Measurements from ENCODE around the gene RAB3C.

Gene RAB3C

DNA sequence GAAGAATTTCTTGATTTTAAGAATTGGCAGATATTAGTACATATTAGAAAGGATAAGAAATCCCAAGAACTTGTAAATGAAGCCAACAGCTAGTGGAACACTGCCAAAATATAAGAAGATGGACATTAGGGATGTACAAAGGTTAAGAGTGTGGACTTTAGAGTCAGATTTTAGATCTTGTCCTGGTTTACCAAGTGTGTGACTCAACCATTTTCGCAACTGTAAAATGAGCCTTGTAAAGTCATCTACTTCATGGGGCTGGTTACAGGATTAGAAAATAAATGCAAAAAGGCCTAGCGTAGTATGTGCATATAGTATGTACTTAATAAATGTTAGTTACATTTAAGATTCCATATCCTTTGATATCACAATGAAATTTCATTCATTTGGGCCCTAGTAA, 260.0 kb downstream of the RAB3C start:
- DNase-seq: no peak

DNA sequence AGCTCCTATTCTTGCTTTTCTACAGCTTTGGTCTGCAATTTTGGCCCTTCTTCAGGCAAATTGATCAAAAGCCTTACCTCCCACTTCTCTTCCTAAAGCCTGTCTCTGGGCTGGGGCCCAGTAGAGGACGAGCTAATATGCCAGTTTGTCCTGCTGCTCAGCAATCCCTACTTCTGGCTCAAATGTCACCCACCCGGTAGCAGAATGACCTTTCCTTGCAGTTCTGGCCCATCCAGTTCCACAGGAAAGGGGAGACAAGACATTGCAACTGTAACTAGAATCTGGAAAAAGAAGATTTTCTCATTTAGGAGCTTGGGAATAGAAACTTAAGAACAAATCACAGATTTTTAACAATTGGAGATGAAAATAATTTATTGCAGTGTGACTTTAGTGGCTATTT, 261.5 kb downstream of the RAB3C start:
- no peak for DNase-seq

DNA sequence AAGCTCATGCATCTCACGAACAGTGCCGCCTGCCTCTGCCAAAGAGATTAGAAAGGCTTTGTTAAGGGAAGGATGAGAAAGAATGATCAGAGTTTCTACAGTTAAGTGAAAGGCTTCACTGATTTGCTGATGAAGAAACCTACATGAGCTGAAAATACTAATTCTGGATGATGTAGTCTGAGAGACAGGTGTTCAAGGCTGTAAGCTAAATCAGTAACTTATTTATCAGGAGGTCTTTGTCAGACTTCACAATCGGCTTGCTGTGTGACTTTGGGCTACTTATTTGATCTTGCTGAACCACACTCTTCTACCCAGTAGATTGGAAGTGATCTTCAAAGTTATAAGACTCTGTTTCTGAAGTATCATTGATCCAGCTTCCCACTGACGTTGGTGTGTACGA, 264.2 kb downstream of the RAB3C start:
- no peak for DNase-seq

DNA sequence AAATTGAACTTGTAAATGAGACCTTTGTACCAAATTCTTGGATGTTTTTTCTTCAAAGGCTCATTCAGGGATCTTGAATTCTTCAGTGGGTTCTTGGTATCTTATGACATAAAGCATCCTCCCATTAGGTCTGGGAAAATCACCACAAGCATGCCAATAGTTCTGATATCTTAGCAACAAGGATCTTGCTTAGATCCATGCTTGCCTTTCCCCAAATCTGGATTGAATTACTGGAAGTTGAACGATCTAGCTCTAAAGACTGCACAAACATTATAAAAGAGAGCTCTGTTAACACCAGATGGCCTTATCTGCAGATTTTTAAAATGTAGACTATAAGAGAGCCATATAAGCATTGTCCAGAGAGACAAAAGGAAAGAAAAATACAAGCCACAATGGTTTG, 266.3 kb downstream of the RAB3C start:
- no peak for DNase-seq

DNA sequence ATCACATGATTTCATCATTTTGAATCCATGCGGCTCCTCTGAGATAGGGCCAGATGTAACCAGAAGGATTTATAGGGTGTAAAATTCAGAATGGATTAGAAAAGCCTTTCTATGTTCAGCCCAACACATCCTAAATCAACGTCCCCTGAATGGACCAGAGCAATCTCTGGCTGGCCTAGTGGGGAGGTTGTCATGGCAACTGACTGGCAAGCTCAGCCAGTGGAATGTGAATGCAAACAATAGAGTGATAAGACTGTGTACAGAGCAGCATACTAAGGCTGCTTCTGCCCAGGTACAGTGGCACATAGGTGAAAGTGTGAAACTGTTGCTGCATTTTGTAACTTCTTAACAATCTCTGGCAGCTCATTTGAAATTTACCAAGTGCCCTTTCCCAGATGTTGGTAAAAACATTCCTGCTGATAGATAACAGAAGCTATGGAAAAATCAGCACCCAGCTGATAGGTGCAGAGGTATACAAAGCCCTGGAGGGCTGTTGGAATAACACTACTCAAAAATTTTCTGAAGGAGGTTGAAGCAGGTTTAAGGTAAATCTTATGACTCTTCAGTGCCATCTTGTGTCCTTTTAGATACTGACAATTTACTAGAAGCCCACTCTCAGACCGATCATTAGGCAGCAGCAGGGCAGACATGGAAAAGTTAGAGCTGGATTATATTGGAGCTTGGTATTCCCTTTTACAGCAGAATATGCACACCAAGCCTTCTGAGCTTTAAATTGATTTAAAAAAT, 267.2 kb downstream of the RAB3C start:
- peak; percentile 92 for DNase-seq

DNA sequence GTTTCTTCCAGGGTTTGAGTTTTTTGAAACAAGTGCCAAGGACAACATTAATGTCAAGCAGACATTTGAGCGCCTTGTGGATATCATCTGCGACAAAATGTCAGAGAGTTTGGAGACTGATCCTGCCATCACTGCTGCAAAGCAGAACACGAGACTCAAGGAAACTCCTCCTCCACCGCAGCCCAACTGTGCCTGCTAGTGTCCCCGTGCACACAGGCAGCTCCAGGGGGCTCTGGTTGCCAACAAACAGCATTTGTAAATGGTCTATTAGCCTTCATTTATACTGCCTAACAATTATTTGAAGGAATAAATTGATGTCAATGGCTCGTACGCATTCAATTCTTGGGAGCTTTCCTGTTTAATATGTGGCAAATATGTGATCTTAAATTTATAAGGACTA, 268.3 kb downstream of the RAB3C start:
- no peak for DNase-seq

DNA sequence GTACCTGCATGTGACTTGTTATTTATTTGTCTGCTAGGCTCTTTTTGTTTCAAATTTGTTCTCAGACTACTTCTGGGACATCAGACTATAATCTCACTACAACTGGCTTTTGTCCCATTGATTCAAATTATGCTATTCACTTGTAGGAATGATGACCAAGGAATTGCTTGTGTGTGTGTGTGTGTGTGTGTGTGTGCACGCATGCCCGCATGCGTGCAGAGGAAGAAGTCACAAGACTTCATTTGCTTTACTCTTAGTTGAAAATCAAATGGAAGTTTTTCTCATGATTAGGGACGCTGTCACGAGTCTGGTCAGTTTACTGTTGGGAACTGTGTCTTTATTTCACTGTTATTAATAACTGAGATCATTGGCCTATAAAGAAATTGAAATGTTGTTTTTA, 268.7 kb downstream of the RAB3C start:
- DNase-seq: no peak

DNA sequence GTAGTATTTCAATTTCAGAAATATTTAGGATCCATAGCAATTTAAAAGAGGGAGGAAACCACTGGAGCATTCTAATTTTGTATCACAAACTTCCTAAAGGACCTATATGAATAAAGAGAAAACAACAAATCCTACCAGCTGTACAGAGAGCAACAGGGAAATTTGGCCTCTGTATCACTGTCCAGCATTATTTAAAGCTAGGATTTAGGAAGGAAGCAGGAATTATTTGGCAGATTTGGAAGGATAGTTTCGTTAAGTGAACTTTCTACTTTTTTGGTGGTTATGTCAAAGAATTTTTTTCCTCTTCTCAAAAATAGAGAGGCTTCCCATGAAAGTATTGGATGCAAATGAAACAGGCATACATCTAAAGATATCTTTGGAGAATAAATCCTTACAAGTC, 269.7 kb downstream of the RAB3C start:
- no peak for DNase-seq

DNA sequence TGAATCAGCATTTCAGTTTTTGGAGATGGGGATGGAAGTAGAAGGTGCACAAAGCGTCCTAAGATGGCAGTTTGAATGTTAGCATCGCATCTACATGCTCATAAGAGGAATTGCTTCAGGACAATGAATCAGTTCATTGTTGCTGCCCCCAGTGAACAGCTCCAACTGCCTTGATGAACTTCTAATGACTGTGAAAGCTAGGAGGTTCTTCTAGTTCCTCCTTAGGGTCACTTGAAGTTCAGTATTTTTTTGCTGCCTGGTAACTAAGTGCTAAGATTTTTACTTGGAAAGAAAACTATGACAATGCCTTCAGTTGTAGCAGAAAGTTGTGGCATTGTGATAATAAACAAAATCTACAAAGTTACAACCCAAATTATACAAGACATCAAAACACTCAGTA, 271.6 kb downstream of the RAB3C start:
- no peak for DNase-seq

DNA sequence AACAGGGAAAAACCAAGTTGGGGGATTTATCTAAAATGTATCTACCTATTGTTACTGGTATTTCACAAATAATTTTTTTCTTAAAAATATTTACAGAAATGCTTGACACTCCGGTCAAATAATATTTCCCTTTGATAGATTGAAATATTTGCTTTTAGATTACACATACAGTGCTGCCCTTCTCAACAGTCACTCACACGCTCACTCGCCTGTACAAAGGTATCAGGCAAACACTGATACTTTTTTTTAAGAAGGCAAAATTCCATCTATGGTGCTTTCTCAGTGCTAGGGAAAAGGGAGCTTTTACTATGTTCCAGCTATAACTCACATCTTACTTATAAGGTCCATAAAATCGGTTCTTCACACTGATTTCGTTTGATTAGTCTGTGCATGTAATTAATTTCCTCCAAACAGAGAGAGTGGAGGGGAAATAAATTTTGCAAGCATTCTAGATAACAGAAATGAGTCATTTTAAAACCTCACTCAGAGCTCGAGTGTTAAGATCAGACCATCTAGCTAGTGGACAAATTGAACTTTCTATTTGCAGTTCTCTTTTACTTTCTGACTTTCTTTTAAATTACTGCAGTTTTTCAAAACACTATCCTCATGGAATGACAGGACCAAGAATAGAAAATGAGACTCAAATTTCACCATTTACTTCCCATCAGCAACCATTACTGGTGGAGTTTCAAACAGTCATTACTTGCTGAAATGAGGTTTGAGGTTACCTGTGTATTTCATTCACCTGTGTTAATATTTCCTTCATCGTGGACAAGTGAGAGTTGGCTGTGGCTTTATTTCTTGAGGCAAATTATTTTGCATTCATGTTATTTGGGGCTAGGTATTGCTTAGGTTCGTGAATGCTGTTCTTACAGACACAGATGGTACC, 273.2 kb downstream of the RAB3C start:
- no peak for DNase-seq

DNA sequence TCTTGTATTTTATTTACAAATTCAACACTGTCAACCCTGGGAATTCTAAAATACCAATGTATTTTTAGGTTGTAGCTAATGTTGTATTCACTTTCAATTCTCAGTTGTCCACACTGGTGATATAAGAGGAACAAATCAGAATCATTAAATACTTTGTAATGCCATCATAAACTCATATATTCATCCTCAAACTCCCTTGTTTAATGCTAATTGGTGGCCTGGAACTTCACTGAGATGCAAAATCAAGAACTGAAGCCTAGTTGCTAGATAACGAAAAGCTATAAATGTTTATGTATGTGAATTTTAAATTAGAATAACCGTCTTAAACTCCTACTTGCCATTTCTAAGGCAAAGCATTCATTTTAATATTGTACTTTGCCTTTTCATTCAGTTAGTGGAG, 274.7 kb downstream of the RAB3C start:
- no peak for DNase-seq

DNA sequence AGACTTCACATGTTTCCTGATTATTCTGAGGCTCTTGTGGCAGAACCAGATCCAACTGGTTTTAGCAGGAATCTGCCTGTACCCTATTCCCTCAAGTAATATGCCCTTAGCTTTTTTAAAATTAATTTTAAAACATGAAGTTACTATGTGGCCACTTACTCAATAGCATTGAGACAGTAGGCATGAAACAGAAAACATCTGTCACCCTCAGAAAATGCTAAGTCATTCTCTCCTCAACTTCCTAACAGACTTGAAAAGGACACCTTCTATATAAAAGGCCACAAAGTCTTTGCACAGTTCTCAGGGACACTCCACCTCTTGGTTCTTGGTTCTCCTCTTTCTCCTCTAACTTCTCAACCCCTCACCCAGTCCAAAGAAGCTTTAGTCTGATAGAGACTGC, 277.8 kb downstream of the RAB3C start:
- DNase-seq: no peak

DNA sequence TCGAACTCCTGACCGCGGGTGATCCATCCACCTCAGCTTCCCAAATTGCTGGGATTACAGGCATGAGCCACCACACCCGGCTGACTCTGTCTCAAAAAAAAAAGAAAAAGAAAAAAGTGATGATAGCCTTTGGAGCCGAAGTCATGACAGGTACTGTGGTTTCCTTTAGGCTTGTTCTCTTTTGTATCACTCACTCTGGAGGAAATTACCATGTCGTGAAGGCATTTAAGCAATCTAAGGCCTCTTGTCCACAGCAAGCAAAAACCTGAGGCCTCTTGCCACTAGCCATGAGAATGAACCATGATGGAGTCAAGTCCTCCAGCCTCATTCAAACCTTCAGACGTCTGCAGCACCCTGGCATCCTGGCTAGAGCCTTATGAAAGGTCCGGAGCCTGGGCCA, 286.1 kb downstream of the RAB3C start:
- DNase-seq: no peak

DNA sequence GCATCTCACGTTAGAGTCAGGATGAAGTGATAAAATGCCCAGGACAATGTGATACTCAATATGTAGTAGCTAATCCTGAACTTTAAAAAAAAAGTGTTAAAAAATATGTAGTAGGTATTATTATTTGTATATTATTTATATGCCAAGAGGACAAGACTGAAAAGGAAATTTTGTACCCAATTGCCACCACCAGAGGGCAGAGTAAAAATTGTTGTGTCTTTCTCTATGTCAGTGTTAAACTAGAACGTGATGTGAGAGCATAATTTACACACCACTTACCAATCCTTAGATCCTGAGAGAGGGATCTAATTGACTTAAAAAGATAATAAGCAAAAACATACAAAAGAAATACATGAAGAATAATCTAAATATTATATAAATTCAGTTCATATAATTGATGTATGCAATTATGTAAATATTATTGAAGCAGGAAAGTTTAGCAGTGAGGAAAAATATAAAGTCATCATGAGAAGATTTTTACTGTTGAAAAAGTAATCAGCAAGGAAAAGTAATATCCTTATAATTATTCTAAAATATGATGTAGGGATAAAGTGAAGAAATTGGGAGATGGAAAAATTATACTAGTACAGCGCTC, 288.9 kb downstream of the RAB3C start:
- DNase-seq: peak; percentile 4

DNA sequence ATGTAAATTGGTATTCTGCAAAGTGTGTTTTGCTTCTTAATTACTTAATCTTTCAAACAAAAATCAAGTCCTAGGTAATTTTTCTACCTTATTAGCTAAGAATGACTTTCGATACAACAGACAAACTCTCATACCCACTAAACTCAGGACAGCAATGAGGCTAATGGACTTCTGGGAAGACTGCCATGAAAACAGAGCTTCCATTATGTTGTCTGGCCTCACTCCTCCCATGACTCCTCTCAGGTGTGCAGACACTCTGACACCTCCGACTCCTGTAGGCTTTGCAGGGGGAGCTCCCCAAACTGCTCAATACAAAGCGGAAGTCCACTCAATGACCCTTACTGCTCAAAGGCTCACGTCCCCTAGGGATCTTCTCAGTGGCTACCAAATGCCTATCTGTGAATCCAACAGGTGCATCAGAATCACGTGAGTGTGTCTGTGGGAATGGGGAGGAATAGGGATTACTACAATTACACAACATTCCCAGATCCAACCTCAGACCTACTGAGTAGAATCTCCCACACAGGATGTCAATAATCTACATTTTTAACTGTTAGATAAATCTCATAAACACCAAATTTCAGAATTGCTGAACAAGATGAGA, 289.9 kb downstream of the RAB3C start:
- no peak for DNase-seq

DNA sequence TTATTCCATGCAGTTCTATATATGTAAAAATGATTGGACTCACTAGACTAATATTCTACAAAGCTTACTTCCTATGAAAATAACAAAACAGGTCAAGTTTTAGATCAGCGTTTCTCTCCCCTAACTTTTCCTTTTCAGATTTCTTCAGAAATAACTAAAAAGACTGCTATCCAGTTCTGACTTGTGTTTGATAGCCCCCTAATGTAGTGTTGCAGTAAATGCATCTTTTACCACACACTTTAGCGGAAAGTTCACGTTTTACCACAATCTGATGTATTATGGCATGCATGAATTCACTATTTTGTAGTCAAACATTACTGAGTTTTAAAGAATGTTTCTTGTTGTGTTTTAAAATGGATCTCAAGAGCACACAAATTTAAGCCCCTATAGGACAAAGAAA, 292.7 kb downstream of the RAB3C start:
- no peak for DNase-seq

DNA sequence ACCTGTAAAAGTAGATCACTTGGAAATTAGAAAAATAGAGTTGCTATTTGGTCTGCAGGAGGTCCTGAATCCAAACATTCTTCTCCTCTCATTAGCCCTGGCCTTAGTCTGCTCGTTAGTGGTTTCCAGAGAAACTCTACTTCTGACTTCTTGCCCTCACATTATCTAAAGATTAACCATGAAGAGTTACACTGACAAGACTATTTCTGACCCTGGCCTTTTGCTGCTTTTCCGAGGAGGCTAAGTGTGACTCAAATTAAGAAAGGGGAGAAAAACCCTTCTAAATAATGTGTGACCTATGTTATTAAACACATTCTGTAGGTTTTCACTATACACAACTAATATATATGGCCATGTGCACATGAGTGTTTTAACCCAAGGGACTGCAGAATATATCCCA, 302.4 kb downstream of the RAB3C start:
- DNase-seq: no peak

DNA sequence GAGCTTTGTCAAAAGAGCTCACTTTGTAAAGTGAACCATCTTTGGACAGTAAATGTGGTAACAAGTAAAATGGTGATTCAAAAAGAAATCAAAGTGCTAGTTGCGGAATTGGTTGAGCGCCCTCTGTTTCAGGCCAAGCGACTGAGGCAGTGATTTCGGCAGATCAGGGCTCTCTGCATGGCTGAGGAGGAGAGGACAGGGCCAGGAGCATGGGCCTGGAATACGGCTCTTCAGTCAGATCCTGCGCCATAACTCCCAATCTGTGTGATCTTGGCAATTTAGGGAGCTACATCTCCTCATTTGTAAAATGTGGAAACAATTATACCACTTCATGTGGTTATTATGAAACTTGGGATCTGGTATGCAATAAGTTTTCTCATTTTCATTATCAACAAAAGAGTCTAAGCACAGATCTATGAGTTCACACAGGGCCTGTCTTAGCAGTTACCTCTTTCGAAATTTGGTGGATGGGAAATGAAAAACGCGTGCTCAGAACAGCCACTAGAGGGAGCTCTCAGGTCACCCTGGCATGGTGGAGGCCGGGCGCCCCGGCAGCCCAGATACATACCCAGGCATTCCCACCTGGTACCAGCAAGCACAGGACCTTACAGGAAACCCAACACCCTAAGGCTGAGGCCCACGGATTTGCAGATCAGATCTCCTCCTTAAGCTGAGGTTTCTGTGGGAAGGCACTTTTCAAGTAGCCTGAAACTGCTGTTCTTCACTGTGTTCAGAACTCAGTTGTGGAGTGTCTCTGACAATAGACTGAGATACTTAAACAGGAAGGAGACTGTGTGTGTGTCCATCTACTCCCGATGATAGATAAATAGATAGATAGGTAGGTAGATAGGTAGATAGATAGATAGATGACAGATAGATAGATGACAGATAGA, 303.7 kb downstream of the RAB3C start:
- DNase-seq: peak; percentile 62

DNA sequence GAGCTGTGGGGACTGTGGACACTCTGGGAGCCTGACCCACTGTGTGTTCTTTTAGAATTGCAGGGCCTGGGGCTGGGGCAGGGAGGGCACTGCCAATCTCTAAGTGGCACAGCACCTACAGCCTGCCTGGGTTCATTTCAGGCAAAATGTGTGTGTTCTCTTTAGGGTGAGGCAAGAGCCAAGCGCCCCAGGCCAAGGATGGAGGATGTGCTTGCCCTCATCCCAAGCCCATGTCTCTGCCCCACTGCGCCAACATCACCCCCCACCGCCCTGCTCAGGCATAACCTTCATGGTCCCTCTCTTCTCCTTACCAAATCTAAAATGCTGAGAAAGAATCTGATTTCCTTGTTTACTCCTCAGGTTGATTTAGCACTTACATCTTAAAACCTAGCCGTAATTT, 304.4 kb downstream of the RAB3C start:
- DNase-seq: no peak

DNA sequence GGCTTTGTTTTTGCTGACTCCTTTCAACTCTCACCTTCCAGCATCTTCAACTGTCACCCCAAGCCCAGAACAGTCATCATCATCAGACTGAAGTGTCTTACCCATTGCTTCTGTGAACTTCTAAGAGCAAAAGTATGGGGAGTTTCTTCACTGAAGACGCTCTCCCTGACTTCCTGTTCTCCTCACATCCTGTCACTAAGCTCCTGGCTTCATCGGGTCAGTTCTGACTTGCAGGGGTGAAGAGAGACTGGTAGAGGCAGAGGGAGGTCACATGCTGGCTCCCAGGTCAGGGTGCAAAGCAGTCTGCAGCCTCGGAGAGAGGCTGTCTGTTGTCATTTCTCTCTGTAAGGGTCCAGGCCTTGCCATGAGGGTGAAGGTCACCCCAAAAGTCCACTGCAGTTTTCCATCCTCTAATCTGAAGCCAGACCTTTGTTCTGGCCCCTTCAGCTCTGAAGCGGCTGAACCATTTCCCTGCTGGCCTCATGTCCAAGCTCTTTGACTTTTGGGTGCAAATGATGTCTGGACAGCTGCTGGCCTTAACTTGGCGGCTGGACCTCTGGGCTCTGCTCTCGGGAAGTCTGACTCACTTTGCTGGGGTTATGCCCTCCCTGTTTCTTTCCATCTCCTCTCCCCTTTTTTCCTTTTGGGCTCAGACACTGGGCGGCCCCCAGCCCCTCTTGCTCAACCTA, 305.0 kb downstream of the RAB3C start:
- no peak for DNase-seq

DNA sequence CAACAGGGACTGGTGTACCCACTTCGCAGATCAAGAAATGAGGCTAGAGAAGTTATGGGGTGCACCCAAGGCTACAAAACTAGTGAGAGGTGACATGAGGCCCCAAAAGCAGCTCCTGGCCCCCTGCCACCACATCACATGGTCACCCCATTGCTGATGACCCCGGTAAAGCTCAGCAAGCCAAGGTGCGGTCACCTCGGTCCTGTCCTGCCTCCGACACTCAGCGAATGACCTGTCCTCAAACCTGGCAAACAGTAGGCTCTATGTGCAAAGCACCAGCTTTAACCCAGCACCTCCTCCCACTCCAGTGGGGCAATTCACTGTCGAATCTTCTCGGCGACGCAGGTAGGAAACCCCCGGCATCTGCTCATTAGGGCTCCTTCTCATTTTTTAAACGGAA, 307.4 kb downstream of the RAB3C start:
- no peak for DNase-seq

DNA sequence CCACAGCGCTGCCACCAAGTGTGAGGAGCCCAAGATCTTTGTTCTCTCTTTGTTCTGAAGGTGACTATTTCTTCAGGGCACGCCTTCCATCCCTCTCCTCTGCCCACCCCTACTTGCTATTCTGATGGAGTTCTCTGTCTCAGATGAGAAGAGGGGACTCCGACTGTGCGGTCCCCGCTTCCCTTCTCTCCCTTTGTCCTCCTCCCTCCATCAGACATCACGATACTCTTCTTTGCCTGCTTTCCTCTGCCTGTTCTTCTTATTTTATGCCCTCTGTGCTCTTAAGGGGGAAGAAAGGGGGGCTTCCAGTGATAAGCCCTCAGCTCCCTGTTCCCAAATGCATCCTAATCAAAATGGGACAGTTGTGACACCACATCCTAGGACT, 307.8 kb downstream of the RAB3C start:
- no peak for DNase-seq

All from NCI-H146 (cell line).